Activated naive CD8-positive, alpha-beta T cell treated with anti-CD3 and anti-CD28 coated beads, Interleukin-2, amount 50 U/mL, for 24 hours (primary cell): Measurements from ENCODE around the gene ZER1.

ENCODE experiments used
- ATAC-seq: fragments of 150-1000 bp; cut with Tn5 transposase; one replicate; pipeline ENCODE4 v1.10.0; 2021
- DNase-seq: peaks from one replicate; pipeline ENCODE4 v3.0.0; 2021
- H3K27ac Mint-ChIP-seq: one replicate; pipeline ENCODE4 v1.8.0; 2021; ENCODE audit warnings: mild to moderate bottlenecking, mixed read lengths
- H3K27me3 Mint-ChIP-seq: one replicate; pipeline ENCODE4 v1.8.0; 2021; ENCODE audit warnings: mixed read lengths
- H3K36me3 Mint-ChIP-seq: one replicate; pipeline ENCODE4 v1.8.0; 2021; ENCODE audit warnings: low read depth, mixed read lengths
- H3K4me1 Mint-ChIP-seq: one replicate; pipeline ENCODE4 v1.8.0; 2021; ENCODE audit warnings: mixed read lengths
- H3K4me3 Mint-ChIP-seq: one replicate; pipeline ENCODE4 v1.8.0; 2021; ENCODE audit warnings: mild to moderate bottlenecking, moderate library complexity, mixed read lengths
- H3K9me3 Mint-ChIP-seq: one replicate; pipeline ENCODE4 v1.8.0; 2021; ENCODE audit warnings: mixed read lengths

The ZER1 gene

DNA sequence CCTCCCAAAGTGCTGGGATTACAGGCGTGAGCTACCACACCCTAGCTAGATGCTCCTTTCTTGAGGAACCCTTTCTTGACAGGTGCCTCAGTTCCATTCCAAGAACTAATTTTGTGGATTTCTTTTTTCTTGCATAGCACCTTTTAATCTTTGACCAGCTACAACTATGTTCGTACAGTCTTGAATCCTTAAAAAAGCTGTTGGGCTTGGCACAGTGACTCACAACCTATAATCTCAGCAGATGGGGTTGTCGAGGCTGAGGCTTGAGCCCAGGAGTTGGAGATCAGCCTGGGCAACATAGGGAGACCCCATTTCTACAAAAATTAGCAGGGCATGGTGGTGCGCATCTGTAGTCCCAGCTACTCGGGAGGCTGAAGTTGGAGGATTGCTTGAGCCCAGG is 1.3 kb upstream of the ZER1 start:
- ATAC-seq (no peak), DNase-seq (no peak)
- Mint-ChIP-seq H3K27me3 (no peaks in the 10 kb centered on the region), H3K9me3 (peaks cover 4% of the 10 kb centered on the region), H3K36me3 (peaks cover 3% of the 10 kb centered on the region), H3K4me1 (peaks cover 15% of the 10 kb centered on the region), H3K4me3 (no peak overlapping the region), H3K27ac (no peak overlapping the region)

DNA sequence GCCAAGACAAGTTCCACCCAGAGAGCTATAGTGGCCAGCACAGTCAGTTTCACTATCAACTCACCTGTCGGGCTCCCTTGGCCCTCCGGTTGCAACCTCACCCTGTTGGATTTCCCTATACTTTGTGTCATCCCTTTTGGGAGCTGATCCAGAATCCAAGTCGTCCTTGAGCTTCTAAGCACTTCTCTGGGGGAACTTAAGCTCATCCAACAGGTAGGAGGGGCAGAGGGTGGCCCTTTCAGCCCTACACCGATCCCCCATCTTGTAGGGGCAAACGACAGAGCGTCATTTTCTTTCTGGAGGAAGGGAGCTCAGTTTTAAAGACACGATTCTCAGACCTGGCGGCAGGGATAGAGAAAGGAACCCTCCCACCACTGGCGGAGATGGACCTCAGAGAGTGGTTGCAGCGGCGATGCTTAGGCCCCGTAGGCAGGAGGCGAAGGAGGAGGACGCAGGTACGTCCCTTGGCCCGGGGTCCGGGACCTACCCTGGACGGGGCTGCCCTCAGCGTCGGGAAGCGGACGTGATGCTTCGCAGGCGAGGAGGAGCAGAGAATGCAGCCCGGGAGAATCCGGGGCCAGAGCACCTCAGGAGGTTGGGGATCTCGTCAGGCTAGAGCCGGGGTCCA is 519 bp downstream of the ZER1 start:
- Mint-ChIP-seq H3K27ac (peak overlapping the region; percentile 64), H3K4me1 (peaks cover 15% of the 10 kb centered on the region), H3K36me3 (peaks cover 7% of the 10 kb centered on the region), H3K4me3 (peak overlapping the region; percentile 87), H3K27me3 (no peaks in the 10 kb centered on the region), H3K9me3 (peaks cover 4% of the 10 kb centered on the region)
- ATAC-seq (peak; percentile 20), DNase-seq (peak; percentile 26)

DNA sequence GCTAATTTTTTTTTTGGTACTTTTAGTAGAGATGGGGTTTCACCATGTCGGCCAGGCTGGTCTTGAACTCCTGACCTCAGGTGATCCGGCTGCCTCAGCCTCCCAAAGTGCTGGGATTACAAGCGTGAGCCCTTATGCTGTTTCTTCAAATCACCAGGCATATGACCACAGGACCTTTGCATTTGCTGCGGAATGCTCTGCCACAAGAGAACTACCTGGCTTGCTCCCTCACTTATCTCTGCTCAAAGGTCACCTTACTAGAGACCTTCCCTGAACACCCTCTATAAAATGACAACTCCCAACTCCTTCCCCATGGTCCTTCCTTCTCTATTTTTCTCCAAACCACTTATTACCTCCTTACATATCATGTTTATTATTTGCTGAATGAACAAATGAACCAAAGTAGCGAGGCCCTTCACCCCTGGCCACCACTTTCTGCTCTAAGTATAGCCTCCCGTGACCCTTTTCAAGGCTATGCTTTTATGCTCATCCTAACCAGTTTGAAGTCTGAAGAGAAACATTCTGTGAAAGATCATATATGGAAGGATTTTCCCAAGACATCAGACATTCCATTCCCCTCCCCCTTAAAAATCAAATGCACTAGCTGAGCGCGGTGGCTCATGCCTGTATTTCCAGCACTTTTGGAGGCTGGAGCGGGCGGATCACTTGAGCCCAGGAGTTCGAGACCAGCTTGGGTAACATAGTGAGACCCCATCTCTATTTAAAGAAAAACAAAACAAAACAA is 1.3 kb downstream of the ZER1 start:
- no peaks in the 10 kb centered on the region for H3K27me3 Mint-ChIP-seq
- H3K4me3 Mint-ChIP-seq: peak overlapping the region; percentile 87
- DNase-seq (no peak), ATAC-seq (no peak)
- H3K9me3 Mint-ChIP-seq: peaks cover 4% of the 10 kb centered on the region
- peaks cover 15% of the 10 kb centered on the region for H3K4me1 Mint-ChIP-seq
- H3K36me3 Mint-ChIP-seq: peaks cover 7% of the 10 kb centered on the region
- H3K27ac Mint-ChIP-seq: peak overlapping the region; percentile 23

DNA sequence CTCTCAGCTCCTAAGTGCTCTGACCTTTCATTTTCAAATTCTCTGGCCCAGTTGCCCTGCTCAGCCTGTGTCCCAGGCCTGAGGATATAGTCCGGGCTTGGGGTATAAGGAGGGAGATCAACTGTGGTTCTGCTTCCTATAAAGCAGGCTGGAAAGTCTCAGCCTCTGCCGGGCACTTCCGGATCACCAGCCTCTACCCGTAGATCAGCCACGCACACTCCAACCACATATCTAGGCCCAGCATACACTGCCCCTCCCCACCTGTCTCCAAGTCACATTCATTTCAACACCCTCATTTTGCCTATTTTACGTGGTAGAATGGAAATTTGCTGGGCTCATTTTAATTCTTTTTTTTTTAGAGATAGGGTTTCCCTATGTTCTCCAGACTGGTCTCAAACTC is 3.1 kb downstream of the ZER1 start:
- Mint-ChIP-seq H3K4me1 (peaks cover 15% of the 10 kb centered on the region), H3K4me3 (no peak overlapping the region), H3K27me3 (no peaks in the 10 kb centered on the region), H3K36me3 (peaks cover 3% of the 10 kb centered on the region), H3K9me3 (no peaks in the 10 kb centered on the region), H3K27ac (no peak overlapping the region)
- ATAC-seq (no peak), DNase-seq (no peak)

DNA sequence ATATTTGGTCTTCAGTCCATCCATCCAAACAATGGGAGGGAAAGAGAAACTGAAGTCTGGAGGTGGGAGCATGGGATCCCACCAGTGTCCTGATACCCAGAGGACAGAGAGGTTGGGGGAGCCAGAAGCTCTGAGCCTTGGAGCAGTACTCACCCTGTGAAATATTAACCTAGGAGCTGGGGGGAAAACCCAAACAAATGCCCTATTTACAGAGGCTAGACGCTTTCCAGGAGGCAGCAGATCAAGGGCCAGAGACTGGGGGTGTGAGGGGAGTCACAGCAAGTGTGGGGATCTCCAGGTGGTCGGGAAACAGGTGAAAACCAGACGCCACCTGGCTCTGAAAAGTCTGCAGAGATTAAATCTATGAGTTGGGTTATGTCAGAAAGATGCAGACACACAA is 6.2 kb downstream of the ZER1 start:
- no peak for DNase-seq
- H3K9me3 Mint-ChIP-seq: no peaks in the 10 kb centered on the region
- no peak overlapping the region for H3K4me3 Mint-ChIP-seq
- H3K27ac Mint-ChIP-seq: no peak overlapping the region
- no peaks in the 10 kb centered on the region for H3K27me3 Mint-ChIP-seq
- H3K4me1 Mint-ChIP-seq: peaks cover 7% of the 10 kb centered on the region
- peaks cover 3% of the 10 kb centered on the region for H3K36me3 Mint-ChIP-seq
- no peak for ATAC-seq

DNA sequence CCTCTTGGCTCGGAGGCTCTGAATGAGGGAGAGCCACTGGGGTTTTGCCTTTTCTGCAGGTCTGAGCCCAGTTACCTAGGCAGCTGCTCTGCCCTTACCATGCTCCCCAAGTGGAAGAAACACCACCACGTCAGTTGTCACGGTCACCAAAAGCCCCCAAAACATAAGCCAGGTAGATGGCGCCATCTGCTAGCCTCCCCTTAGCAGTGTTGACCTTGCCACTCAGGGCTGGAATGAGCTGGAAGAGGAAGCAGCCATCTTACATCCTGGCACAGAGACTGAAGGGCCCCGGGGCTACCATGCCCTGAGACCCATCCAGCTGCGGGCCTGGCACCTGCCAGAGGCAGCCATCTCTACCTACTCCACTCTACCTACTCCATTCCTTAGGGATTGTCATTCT is 7.4 kb downstream of the ZER1 start:
- H3K4me3 Mint-ChIP-seq: no peak overlapping the region
- H3K27me3 Mint-ChIP-seq: no peaks in the 10 kb centered on the region
- H3K4me1 Mint-ChIP-seq: no peaks in the 10 kb centered on the region
- H3K27ac Mint-ChIP-seq: peak overlapping the region; percentile 30
- no peaks in the 10 kb centered on the region for H3K9me3 Mint-ChIP-seq
- DNase-seq (no peak), ATAC-seq (peak; percentile 40)
- H3K36me3 Mint-ChIP-seq: peaks cover 3% of the 10 kb centered on the region

DNA sequence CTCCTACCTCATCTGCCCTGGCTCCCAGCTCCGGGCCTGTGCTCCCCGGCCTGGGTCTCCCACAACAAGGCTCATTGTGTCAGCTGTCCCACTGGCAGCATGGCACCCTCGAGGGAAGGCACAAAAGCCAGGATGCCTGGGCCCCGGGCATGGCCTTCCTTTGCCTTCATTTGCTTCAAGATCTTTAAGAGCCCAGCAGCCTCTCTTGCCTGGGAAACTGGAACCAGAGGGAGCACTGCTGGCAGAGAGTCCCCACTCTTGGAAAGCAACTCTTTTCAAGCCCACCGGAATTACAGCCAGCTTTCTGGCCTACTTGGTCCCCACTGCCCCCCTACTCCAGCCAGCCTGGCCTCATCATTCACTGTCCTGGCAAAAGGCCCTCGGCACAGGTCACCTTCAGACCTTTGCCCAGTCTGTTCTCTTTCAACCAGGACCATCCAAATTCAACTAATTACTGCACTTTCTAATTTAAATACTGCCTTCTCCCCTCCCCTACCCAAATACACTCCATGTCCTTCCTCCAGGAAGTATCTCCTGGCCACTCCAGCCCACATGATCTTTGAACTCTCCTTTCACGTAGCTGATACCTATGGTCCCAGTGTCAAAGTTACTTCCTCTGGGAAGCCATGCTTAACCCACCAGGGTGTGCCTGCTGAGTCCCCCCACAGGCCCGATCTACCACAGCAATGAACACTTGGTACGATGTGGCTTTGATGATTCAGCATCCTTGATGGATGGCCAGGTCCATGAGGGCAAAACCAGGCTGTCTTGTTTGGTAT is 8.9 kb downstream of the ZER1 start:
- H3K27ac Mint-ChIP-seq: no peak overlapping the region
- no peaks in the 10 kb centered on the region for H3K4me1 Mint-ChIP-seq
- no peak for ATAC-seq
- no peak for DNase-seq
- no peaks in the 10 kb centered on the region for H3K9me3 Mint-ChIP-seq
- no peak overlapping the region for H3K4me3 Mint-ChIP-seq
- H3K36me3 Mint-ChIP-seq: peaks cover 3% of the 10 kb centered on the region
- no peaks in the 10 kb centered on the region for H3K27me3 Mint-ChIP-seq

DNA sequence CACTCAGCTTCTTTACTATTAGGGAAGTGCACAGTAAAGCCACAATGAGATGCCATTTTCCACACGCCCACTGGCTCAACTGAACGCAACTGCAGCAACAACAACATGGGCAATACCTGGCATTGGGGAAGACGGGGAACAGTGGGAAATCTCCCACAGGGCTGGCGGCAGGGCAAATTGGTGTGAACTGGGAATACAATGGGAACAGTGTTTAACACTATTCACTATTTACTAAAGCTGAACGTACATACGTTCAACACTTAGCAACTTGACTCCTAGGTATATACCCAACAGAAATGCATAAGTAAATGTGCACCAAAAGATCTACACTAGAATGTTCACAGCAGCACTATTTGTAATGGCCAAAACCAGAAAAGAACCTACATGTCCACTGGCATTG is 14.1 kb downstream of the ZER1 start:
- Mint-ChIP-seq H3K9me3 (no peaks in the 10 kb centered on the region), H3K4me3 (no peak overlapping the region), H3K27ac (no peak overlapping the region), H3K27me3 (no peaks in the 10 kb centered on the region), H3K36me3 (no peaks in the 10 kb centered on the region), H3K4me1 (no peaks in the 10 kb centered on the region)
- ATAC-seq (no peak), DNase-seq (no peak)

DNA sequence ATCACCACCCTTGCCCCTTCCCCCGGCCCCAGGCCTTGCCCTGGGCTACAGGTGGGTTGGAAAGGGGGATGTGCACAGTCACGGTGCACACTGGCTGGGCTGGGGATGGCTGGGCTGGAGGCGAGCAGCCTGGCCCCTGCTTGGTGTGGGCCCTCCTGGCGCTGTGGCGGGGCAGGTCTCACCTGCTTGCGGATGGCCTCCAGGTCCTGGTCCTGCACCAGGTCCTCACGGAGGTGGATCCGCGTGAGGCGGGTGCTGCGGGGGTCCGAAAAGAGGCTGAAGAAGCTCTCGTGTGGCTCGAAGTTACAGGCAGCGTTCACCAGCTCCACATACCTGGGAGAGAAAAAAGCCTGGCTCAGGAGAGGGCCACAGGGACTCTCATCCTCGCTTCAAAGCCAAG is 18.1 kb downstream of the ZER1 start:
- ATAC-seq (no peak), DNase-seq (no peak)
- no peak overlapping the region for H3K4me3 Mint-ChIP-seq
- no peaks in the 10 kb centered on the region for H3K4me1 Mint-ChIP-seq
- no peak overlapping the region for H3K27ac Mint-ChIP-seq
- no peaks in the 10 kb centered on the region for H3K27me3 Mint-ChIP-seq
- no peaks in the 10 kb centered on the region for H3K9me3 Mint-ChIP-seq
- H3K36me3 Mint-ChIP-seq: no peaks in the 10 kb centered on the region

DNA sequence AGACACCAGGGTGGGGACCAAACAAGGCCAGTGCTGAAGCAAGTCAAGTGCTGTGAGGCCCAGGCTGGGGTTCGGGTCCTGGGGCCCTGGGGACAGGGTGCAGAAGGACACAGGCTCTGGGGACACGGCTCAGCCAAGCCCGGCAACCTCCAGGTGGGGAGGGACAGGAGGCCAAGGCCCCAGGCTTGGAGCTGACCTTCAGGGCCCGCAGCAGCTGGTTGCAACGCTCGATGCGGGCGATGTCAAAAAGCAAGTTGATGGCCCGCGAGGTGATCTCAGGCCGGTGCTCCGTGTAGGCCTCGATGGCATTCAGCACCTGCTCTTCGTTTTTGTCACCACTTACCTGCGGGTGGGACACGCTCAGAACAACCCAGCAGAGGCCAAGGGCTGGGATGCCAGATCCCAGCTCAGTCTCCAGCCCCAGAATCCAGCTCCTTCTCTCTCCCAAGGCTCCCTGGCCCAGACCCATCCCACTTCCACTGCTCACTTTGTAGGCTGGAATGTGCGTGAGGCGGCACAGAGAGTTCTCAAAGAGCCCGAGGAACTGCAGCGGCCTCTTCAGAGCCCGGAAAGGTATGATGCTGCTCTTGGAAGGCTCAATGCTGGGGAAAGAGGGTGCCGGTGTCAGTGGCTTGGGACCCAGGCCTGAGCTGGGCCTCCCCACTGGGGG is 20.7 kb downstream of the ZER1 start:
- H3K27ac Mint-ChIP-seq: no peak overlapping the region
- no peaks in the 10 kb centered on the region for H3K9me3 Mint-ChIP-seq
- DNase-seq: no peak
- no peaks in the 10 kb centered on the region for H3K4me1 Mint-ChIP-seq
- no peaks in the 10 kb centered on the region for H3K36me3 Mint-ChIP-seq
- no peak overlapping the region for H3K4me3 Mint-ChIP-seq
- no peak for ATAC-seq
- no peaks in the 10 kb centered on the region for H3K27me3 Mint-ChIP-seq

DNA sequence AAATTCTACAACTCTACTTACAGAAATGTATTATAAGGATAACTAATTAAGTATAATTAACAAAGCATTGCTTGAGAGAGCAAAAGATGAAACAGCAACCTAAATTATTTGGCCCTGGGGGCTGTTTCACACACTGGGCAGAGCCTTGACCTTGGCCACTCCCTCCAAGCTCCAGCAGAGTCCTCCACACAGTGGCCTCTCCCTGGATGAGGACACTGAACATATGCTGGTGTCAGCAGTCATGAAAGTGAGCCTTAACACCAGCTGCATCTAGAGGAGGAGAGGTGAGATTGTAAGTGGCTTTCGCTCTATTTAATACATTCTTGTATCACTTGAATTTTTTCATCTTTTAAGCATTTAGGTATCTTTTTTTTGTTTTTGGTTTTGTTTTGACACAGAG is 24.5 kb downstream of the ZER1 start:
- H3K9me3 Mint-ChIP-seq: no peaks in the 10 kb centered on the region
- ATAC-seq (no peak), DNase-seq (no peak)
- H3K4me1 Mint-ChIP-seq: no peaks in the 10 kb centered on the region
- H3K36me3 Mint-ChIP-seq: no peaks in the 10 kb centered on the region
- no peaks in the 10 kb centered on the region for H3K27me3 Mint-ChIP-seq
- H3K27ac Mint-ChIP-seq: no peak overlapping the region
- no peak overlapping the region for H3K4me3 Mint-ChIP-seq

DNA sequence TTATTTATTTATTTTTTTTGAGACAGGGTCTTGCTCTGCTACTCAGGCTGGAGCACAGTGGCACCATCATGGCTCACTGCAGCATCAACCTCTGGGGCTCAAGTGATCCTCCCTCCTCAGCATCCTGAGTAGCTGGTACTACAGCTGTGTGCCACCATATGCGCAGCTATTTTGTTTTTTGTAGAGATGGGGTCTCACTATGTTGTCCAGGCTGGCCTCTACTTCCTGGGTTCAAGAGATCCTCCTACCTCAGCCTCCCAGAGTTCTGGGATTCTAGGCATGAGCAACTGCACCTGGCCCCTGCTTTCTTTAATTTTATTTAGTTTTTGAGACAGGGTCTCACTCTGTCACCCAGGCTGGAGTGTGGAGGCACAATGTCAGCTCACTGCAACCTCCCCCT is 28.3 kb downstream of the ZER1 start:
- ATAC-seq: no peak
- DNase-seq: no peak
- H3K36me3 Mint-ChIP-seq: no peaks in the 10 kb centered on the region
- H3K4me3 Mint-ChIP-seq: no peak overlapping the region
- H3K9me3 Mint-ChIP-seq: no peaks in the 10 kb centered on the region
- no peak overlapping the region for H3K27ac Mint-ChIP-seq
- H3K4me1 Mint-ChIP-seq: no peaks in the 10 kb centered on the region
- H3K27me3 Mint-ChIP-seq: no peaks in the 10 kb centered on the region

DNA sequence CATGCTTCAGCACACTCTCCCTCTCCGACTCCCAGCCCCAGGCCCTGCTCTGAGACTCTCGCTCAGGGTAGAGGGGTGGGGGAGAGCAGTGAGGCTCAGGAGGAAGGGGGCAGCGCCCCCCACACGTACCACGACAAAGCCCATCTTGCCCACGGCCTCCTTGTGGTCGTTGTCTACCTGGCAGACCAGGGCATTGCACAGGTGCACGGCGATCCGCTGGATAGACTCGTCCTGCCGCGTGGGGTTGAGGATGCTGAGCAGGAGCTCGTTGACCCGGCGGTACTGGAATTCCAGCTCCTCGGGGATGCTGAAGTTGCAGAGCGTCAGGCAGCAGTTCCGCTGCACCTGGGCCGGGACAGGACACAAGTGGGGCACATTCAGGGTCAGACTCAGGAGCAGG is 29.3 kb downstream of the ZER1 start:
- Mint-ChIP-seq H3K4me3 (no peak overlapping the region), H3K27ac (no peak overlapping the region), H3K9me3 (no peaks in the 10 kb centered on the region), H3K36me3 (peaks cover under 1% of the 10 kb centered on the region), H3K4me1 (no peaks in the 10 kb centered on the region), H3K27me3 (no peaks in the 10 kb centered on the region)
- ATAC-seq: no peak
- no peak for DNase-seq

DNA sequence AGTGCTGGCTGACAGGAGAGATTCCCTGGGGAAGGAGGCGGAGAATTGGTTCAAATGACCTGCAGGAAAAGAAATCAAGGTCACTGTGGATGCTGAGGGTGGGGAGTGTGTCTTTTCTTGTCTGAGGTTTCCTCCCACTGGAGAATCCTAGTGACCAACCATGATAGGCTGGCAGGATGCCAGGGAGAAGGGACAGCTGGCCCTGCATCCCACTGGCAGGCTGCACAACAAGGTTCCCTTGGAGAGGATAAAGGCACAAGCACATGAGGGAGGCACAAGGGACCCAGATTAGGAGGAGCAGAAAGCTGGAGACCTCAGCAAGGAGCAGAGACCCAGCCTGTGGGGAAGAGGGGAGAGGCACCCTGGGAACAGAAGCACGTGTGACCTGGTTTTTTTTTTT is 36.4 kb downstream of the ZER1 start:
- H3K4me3 Mint-ChIP-seq: no peak overlapping the region
- peaks cover 5% of the 10 kb centered on the region for H3K4me1 Mint-ChIP-seq
- no peaks in the 10 kb centered on the region for H3K9me3 Mint-ChIP-seq
- no peak for DNase-seq
- ATAC-seq: no peak
- no peak overlapping the region for H3K27ac Mint-ChIP-seq
- H3K36me3 Mint-ChIP-seq: peaks cover 6% of the 10 kb centered on the region
- no peaks in the 10 kb centered on the region for H3K27me3 Mint-ChIP-seq

DNA sequence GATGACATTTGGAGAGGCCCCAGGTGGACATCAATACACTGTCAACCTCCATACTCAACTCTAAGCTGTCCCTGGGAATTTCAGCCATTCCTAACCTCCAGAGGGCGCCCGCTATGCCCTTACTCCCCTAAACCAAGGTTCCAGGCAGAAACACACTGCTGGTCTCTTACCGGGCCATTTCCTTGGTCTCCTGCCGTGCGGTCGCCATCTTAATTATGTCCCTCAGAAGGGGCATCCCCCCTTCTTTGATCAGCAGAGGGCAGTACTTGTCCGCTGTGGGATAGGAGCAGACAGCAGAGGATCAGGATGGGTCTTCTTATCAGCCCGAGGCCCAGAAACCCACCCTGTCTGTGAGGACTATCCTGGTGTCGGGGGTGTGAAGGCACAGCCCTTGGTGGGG is 38.5 kb downstream of the ZER1 start:
- Mint-ChIP-seq H3K27ac (peak overlapping the region; percentile 44), H3K4me3 (no peak overlapping the region), H3K36me3 (peaks cover 6% of the 10 kb centered on the region), H3K9me3 (no peaks in the 10 kb centered on the region), H3K27me3 (no peaks in the 10 kb centered on the region), H3K4me1 (peaks cover 5% of the 10 kb centered on the region)
- peak; percentile 23 for DNase-seq
- peak; percentile 31 for ATAC-seq
